SW480 (cell line): ENCODE data around the gene KSR1.
"Not testable (repeated sequence)": the region's sequence is repeated elsewhere in the genome, so short reads cannot be mapped to it uniquely, and the experiment has no call there.

Experiments
- DNase-seq: peaks from one replicate; pipeline ENCODE4 v3.0.0-alpha.2; 2016; ENCODE audit warnings: low spot score

KSR1 gene

DNA sequence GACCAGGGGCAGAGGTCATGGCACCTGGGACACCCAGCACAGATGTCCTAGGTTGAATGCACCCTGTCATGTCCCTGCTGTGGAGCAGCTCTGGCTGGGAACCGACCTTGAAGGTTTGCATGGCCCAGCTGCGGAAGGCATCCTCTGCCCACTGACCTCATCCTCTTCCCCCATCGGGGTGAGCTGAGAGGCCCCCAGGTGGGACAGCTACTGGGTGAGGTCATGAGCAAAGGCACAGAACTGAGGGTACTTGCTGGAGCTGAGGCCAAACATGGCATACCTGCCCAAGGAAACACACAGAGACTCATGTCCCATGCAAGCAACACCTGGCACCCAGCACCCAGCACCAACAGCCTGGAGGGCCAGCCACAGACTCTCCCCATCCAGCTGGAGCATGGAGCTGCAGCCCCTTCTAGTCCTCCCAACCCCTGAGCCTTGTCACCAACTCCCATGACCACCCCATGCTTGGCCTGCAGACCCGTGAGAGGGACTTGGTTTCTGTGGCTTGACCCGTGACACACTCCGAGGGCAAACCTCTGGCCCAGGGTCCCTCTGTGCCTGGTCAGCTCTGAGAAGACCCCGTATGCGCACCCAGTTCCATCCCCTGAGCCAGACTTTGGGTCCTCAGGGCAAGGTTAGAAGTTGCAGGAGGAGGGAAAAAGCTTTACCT lies 207.8 kb downstream of the KSR1 start:
- DNase-seq, result no peak

DNA sequence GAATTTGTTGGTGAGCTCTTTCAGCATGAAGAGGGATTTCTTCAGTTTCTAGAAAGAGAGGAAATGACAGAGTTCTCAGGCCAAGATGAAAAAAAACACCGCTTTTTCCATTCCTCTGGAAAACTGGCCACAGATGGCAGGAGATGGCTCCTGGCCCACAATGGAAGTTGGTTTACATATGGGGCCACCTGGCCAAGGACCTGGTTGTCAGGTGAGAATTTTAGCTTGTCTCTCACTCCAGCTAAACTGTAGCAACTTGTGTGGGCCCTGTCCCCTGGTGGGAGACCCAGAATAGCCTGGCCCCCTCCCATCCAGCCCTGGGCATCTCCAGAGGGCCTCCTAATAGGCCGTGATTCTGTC lies 208.3 kb downstream of the KSR1 start:
- no peak for DNase-seq

DNA sequence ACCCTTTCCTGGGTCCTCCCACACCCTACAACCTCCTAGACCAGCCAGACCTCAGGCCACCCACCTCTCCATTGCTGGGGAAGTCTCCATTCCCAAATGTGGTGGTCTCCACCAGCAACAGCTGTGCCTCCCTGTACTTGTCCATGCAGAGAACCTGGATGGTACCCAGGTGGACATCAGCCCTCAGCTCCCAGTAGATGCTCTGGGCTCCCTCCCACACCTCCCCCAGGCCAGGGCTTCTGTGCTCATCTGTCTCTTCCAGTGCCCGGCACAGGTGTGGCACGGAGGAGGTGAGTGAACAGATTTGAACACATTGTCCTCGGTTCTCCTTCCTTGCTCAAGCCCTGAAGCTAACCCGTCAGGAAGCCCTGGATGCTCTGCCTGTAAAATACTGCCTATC lies 209.3 kb downstream of the KSR1 start:
- no peak for DNase-seq

DNA sequence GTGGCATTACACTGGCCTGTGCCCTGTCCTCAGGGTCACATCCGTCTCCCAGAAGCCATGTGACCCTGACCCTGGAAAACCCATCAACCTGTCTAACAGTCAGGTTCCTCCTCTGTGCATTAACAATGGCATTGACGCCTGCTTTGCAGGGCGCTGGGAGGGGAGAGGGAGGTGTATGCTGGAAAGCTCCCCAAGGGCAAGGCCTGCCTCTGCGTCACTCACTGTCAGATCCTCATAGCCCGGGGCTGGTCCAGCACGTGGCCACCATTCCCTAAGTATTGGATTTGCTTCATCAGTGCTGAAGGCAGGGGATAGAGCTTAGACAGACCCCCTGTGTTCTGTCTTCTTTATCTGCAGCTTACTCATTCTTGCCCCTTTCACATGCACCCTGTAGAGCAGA lies 210.0 kb downstream of the KSR1 start:
- not testable (repeated sequence) for DNase-seq

DNA sequence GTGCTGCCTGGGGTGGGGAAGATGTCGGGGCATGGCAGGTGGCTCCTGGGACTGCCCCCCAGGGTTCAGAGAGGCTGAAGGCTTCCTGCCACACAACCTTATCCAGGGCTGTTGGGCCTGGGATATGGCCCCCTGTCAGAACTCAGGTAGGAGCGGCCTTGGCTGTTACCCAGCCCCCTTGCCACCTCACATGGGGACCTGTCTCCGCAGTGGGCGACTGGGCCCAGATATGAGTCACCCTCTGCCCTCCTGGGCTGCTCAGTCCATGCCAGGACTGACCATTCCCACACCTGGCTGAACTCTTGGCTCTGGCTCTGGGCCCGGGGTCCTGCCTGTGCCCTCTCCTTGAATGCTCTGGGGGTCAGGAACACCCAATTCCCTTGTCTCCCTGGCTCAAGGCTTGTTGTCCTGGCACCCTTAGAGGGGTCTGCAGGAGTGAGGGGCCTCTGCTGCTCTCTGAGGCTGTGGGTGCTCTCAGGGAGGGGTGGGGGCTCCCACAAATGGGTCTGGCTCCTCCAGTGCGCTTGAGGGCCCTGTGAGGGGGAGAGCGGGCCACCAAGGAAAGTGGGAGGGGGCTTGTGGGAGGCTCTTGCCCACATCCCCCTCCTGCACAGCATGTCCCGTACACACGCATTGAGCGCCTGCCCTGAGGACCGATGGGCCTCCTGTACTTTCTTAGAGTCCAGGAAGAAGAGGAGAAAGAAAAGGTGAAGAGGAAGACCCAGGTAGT lies 210.7 kb downstream of the KSR1 start:
- no peak for DNase-seq

DNA sequence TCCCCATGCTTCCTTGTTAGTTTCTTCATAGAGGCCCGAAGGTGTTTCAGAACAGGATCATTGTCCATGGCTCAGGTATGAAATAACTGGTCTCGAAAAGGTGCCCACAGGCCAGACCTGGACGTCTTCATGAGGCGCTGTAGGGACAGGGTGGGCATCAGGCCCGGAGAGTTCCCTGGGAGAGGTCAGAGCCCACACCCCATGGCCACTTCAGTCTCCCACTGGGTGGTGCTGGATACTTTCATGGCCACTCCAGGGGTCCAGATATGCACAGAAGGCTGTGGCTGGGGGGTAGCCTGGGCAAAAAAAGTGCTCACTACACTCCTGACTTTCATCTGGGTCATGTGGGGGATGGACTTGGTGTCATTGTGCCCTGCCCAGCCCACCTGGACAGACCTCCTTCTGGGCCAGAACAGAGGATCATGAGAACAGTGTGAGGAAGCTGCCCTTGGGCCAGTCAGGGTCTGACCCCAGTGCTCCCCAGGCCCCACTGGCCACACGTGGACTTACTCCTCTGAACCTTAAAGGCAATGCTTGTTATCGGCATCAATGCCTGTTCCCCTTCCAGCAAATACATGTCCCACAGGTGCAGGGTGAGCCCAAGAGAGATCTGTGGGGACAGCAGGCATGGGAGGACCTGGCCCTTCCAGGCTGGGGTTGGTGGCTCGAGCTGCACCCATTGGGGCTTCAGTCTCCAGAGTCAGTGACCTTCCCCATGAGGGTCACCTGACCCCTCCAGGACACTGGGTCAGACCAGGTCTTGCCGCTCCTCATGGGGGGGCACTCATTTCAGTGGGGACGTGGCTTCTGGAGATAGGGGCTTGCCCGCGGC lies 211.6 kb downstream of the KSR1 start:
- no peak for DNase-seq

DNA sequence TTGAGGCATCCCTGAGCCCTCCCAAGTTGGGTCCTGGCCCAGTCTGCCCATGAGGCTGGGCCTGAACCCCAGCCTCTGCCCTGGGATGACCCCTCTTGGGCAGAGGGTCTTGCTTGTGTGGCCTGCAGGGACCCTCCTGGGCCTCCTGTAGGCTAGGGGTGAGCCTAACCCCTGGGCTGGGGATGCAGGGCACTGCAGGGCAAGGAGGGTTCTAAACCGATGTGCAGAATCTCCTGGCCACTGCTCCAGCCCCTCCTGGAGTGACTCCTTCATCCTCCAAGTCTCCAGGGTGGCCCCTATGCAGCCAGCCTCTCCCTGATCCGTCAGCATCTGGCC lies 212.2 kb downstream of the KSR1 start:
- DNase-seq, result no peak

DNA sequence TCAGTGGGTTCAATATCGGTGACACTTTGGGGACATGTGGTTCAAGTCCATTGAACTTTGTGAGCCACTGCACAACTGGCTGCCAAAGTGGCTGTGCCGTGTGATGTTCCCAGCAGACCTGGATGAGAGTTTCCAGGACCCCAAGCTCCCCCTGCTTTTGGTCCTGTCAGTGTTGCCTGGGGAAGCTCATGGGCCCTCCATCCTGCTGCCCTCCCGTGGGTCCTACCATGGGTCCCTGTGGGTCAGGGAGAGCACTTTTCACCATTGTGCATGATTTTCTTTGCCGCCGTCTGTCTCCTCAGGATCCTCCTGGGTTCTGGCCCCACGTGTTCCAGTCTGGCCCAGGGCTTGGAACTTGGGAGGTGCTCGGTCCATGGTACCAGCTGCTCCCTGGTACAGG lies 212.9 kb downstream of the KSR1 start:
- no peak for DNase-seq

DNA sequence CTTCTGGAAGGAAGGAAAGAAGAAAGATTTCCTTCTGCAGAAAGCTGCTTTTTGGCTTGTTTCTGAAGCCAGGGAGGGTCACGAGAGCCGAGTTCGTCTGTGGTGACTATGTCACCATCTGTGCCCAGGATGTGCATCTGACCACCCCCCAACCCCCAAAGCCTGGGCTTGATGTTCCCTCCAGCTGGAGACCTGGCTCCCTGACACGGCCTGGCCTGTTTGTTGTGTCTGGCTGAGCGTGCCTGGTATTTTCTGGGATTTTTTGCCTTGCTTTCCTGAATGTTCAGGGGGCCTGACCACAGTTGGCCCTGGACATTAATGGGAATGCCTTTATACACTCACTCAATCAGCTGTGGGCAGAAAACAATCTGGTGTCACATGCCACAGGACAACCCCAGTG lies 213.6 kb downstream of the KSR1 start:
- DNase-seq, result no peak

DNA sequence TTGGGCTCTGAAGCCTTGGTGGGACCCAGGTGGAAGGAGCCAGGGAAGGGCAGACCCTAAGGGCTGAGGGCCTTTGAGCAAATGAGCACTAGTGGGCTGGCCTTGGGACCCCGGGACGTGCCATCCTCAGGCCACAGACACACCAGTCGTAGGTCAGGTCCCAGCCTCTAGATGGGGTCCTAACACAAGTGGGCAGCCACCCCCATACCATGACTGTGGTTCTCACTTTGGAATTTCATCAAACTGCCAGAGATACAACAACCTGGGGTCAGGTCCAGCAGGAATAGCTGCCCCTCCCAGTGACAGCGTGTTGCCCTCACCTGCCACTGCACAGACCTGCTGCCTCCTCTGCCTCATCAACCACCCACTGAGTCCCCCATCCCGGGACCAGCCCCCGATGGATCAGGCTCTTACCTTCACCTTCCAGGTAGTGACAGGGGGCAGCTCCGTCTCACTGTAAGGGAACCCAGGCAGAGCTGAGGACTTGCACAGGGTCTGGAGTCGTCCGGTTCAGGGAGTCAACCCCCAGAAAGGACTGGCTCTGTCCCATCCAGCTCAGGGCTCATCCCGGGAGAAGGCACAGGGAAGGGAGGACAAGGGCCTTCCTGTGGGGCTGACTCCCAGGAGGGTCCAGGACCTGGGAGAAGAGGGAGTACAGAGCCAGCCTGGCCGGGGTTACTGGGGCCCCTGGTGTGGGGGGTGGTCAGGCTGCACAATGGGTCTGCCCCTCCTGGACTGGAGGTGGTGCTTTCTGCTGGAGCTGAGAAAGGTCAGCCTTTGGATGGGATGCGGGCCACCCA lies 214.7 kb downstream of the KSR1 start:
- no peak for DNase-seq

DNA sequence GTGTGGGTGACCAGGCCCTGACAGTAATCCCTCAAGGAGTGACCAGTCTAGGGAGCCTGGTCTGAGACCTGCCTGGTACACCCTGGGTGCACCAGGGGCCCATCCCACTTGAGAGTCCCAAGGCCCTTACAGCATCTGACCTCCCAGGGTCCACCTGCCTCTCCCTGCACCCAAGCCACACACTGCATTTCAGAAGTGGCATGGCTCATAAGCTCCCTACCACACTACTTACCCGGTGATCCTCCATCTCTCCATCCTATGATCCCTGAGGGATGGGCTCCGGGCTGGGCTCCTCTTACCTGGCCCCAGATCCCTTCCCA lies 215.3 kb downstream of the KSR1 start:
- DNase-seq, result no peak

DNA sequence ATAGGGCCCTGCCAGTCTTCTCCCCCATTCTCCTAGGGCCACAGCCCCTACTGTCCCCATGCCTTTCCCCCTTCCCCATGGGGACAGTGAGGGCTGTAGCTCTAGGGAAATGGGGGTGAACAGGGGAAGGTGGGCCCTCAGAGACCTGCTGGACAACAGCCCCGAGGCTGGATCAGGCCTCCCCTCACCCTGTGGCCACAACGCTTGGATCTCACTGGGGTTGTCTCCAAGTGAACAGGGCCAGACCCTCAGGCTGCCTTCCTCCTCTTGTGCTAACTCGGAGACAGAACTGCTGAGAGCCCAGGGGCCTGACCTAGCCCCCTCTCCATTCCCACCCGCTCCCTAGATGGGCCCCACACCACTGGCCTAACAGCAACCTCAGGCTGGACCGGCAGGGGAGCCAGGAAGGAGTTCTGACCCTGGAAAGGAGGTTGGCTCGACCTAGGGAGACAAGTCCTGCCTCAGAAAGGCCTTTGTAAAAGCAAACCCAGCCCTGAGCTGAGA lies 215.8 kb downstream of the KSR1 start:
- not testable (repeated sequence) for DNase-seq

DNA sequence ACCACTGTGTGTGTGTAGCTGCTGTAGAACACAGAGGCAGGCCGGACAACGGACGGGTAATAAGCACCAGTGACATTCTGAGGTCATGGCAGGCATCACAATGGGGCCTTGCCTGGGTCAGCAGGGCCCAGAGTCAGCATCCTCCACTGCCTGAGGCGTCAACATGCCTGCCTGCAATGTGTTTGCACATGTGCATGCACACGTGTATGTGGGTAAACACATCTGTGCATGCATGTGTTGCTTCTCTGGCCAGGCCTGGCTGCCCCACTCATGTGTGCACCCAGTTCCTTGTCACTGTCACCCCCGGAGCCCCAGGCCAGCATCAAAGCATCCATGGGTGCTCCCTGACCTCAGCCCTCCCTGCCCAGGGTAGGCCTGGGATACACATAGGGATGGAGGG lies 218.1 kb downstream of the KSR1 start:
- no peak for DNase-seq
